Myocyte (in vitro differentiated cells): ENCODE measurements around the gene SYNGR3. TPM values are rescaled to one million over a fixed set of nuclear protein-coding genes. Genes with fewer than 3 reads are reported as not detected.
"Not testable (repeated sequence)": the region's sequence is repeated elsewhere in the genome, so short reads cannot be mapped to it uniquely, and the experiment has no call there.

Experiments used
- DNase-seq: peaks from one replicate; pipeline ENCODE4 v3.0.0-alpha.2; 2012; ENCODE audit warnings: low read depth
- total RNA-seq: library from RNA; depleted of rRNA; stranded (reverse); fragments of >200 nt; gene quantifications from 2 replicates; pipeline ENCODE4 v1.2.3, GENCODE V29; 2014

The SYNGR3 gene
- total RNA-seq, 1 donor from 2014 or later: 0.51 TPM

DNA sequence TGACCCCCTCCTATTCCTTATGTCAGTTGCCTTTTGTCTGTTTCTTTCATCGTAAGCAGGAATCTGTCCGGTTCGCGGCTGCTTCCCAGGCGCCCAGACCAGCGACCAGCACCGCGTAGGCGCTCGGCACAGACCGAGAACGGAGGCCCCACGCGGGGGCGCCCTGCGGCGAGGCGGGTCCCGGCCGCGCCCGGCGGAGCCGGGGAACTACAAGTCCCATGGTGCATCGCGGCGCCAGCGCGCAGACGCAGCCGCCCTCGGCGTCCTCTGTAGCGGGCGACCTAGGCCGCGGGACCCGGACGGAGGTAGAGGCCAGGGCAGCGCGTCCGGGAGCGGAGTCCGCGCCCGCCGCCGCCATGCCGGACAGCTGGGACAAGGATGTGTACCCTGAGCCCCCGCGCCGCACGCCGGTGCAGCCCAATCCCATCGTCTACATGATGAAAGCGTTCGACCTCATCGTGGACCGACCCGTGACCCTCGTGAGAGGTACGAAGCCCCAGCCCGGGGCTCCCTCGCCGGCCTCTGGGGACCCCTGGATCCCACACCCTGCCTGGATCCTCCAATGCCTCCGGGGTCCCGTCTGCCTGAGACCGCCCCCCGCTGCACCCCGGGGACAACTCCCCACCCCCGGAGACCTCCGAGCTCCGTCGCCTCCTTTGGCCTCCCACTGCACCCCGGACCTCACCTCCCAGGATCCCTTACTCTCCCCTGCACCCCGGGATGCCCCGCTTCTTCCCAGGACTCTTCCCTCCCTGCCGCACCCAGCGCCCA is 30.3 kb upstream of the SYNGR3 start, which contains the start of gene NDUFB10:
TSS of gene NDUFB10 (plus strand) at position 270 of the 771 bp plus-strand sequence. CDS start at position 357, 87 bp downstream.
- peak; percentile 88 for DNase-seq

DNA sequence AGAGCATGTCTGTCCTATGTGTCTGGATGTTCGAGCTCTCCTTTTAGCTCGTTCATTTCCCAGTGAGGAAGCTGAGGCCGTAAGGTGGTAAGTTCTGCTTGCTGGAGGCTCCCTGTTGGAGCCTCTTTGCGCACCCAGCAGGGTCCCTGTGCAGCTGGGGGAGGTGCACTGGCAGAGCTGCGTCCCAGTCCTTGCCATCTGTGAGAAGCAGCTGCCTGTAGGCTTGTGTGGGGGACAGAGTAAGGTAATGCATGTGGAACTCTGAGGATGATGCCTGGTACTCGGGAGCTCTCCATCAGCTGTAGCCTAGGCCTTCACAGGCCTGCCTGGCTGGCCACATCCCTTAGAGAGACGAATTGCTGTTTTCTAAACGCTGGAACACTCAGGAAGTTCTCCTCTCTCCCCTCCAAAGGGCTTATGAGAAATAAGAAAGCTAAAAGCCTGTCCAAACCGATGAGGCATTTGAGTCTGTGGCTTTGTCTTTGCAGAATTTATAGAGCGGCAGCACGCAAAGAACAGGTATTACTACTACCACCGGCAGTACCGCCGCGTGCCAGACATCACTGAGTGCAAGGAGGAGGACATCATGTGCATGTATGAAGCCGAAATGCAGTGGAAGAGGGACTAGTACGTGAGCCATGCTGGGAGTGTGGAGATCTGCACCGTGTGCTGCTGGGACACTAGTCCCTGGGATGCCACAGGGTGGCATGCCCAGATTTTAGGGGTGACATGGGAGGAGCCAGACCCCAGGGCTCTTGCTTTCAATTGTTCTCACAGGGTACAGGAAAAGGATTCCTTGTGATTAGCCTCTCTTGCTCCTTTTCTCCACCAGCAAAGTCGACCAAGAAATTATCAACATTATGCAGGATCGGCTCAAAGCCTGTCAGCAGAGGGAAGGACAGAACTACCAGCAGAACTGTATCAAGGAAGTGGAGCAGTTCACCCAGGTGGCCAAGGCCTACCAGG is 28.8 kb upstream of the SYNGR3 start:
- DNase-seq: no peak

DNA sequence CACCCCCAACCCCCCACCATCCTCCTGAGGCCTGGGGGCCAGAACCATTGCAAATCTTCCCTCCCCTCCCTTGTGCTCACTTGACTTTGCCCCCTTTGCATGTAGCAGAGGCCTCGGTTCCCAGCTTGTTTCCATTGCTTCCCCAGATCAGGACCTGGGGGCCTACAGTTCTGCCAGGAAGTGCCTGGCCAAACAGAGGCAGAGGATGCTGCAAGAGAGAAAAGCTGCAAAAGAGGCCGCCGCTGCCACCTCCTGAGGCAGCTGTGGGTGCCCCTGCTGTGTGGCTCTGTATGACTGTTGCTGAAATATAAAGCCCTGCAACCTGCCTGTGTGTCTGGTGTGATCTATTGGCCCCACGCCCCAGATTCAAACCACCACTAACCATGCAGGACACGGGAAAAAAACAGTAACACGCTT is 28.1 kb upstream of the SYNGR3 start:
- no peak for DNase-seq

DNA sequence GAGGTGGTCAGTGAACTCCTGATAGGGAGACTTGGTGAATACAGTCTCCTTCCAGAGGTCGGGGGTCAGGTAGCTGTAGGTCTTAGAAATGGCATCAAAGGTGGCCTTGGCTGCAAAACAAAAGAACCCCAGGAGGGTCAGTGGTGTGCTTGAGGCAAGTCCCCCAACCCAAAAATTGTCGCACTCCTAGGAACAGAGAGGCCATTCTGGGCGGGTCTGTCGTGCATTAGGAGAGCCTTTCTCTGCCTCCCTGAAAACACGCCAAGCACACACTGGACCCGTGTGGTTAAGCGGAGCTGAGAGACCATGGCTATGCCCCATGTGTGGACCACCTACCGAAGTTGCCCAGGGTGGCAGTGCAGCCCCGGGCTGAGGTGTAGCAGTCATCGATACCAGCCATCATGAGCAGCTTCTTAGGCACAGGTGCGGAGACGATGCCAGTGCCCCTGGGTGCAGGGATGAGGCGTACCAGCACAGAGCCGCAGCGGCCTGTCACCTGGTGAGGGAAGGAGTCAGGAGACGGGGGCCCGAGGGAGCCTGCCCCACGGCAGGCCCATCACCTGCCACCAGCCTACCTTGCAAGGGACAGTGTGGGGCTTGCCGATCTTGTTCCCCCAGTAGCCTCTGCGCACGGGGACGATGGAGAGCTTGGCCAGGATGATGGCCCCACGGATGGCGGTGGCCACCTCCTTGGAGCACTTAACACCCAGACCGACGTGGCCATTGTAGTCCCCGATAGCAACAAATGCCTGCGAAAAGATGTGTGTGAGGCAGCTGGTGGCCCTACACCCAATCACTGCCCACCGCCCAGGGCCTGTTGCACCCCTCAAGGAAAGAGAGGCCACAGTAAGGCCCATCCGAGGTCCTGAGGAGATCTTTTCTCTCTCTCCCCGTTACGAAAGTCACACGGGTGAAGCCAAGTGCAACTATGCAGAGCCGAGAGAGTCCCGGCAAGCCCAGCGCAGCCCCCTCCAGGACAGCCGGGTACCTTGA is 27.3 kb upstream of the SYNGR3 start:
- DNase-seq: not testable (repeated sequence)

DNA sequence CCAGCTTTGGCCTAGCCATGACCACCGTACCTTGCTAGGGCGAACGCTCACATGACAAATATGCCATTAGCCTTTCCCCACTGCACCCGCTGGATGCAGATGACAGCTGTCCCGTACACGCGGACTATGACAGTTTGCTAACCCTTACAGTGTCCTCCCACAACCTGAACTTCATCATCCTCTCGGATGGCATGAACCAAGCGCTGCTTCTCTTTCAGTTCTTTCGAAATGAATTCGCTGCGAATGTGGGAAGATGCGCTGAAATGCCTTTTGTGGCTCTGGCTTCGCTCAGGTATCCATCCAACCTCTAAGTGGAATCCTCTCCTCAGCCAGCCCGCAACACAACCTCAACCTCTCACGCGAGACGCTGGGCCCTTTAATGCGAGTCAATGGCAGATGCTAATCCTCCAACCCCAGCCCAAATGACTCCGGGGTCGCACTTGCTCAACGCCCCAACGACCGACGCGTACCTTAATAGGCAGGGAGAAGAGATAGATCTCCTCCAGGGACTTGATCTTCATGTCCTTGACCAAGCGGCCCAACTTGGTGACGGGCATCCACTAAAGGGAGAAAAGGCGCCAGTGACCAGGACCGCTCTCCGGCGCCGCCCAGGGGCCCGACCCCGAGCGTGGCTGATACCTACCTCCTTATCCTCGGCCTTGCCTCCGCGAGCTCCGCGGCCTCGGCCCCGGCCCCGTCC is 25.8 kb upstream of the SYNGR3 start:
- DNase-seq: peak; percentile 66

DNA sequence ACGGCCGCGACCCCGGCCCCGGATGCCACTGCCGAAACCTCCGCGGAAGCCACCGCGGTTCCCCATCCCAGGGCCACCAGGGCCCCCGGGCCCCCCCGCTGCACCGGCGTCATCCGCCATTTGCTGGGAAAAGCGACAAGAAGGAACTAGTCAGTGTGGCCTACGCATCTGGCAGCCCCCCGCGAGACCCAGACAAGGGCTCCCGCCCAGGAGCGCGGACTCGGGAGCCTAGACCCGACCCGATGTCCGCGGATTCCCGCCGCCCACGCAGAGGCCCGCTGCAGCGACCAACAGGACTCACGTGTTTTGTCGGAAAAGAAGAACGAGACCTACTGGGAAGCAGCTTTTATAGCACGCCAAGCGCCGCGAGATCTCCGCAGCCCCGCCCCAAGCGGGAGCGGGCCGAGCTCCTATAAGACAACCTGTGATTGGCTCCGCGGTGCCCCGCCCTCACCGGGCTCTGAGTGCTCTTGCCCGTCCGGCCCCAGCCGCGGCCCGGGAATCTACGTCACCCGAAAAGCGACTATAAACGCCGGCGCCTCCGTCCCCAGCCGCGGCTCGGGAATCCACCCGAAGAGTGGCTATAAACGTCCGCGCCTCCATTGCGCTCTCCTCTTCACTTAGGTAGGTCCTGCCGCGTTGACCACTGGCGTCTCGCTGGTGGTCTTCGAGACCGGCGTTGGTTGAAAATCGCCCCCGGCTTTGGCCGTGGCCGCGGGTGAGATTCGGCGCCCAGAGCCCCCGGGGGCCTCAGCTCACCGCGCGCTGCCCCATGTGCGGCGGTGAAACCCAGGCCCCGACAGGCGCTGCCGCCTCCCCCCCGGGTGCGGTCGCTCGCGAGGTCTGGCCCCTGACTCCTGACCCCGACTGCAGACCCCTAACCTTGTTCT is 25.0 kb upstream of the SYNGR3 start, which contains the start of gene RPS2:
TSS of gene RPS2 (minus strand) at position 321 of the 890 bp plus-strand sequence. CDS start at position 120, 201 bp downstream.
- peak; percentile 98 for DNase-seq

GRCh38 chr16:1965396-1966001 is 24.3 kb upstream of the SYNGR3 start:
- DNase-seq: no peak

DNA sequence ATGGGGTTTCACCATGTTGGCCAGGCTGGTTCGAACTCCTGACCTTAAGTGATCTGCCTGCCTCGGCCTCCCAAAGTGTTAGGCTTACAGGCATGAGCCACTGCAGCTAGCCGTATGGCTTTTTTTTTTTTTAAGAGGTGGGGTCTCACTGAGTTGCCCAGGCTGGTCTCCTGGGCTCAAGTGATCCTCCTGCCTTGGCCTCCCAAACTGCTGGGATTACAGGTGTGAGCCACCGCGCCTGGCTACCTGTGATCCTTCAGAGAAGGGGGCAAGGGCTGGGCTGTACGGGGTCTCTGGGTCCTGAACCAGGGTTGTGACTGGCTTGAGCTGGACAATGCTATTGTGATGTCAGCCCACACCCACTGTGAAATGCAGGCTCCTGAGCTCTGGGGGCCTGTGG is 23.3 kb upstream of the SYNGR3 start, which contains the start of gene RNF151:
TSS of gene RNF151 (plus strand) at position 397 of the 400 bp plus-strand sequence. CDS start 26 bp downstream, outside the sequence.
- DNase-seq: no peak

GRCh38 chr16:1968146-1968953 is 21.4 kb upstream of the SYNGR3 start:
- no peak for DNase-seq

GRCh38 chr16:1971796-1972489 is 17.8 kb upstream of the SYNGR3 start, which contains the start of gene TBL3:
TBL3 (plus strand) TSS chr16:1972053; CDS start chr16:1972165, 112 bp downstream.
- peak; percentile 94 for DNase-seq

GRCh38 chr16:1972490-1972877 is 17.3 kb upstream of the SYNGR3 start:
- no peak for DNase-seq

GRCh38 chr16:1973461-1974156 is 16.2 kb upstream of the SYNGR3 start:
- peak; percentile 44 for DNase-seq

DNA sequence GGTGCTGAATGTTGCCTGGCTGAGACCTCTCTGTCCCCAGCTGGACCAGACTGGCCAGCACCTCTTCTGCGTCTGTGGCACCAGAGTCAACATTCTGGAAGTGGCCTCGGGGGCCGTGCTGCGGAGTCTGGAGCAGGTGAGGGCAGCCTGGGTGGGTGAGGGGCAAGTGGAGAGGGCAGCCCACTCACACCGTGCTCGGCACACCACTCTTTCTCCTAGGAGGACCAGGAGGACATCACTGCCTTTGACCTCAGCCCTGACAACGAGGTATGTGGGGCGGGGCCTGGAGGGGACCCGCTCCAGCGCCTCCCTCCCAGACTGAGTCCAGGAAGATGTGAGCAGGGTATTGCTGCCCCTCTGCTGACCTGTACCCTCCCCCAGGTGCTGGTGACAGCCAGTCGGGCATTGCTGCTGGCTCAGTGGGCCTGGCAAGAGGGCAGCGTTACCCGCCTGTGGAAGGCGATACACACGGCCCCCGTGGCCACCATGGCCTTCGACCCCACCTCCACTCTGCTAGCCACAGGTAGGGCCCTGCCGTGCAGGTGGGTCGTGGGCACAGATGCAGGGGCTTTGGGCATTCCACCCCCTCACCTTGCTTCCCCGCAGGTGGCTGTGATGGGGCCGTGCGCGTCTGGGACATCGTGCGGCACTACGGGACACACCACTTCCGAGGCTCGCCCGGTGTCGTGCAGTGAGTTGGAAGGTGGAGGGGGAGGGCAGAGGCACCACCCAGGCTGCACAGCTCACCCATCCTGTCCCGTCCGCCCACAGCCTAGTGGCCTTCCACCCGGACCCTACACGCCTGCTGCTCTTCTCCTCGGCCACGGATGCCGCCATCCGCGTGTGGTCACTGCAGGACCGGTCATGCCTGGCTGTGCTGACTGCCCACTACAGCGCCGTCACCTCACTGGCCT is 15.4 kb upstream of the SYNGR3 start:
- no peak for DNase-seq

GRCh38 chr16:1975432-1976215 is 14.1 kb upstream of the SYNGR3 start:
- no peak for DNase-seq
